Measurements from ENCODE around the gene MTX1. TPM values are rescaled to one million over a fixed set of nuclear protein-coding genes. Genes with fewer than 3 reads are reported as not detected.

Gene MTX1
- polyA plus RNA-seq, 1 of the 3 experiments (the other 2 are of a cell fraction): 79.1 TPM

- peaks cover 0 to 29% of the 10 kb centered on the region in 2 experiments; a peak in 3 of 4 replicates for H3K4me1 ChIP-seq (ENCODE audit: control insufficient read depth in 1 of 2, insufficient read depth in 2 of 2, low read depth in 1 of 2, low read length in 1 of 2)
- H3K4me2 ChIP-seq: peak overlapping the region; percentile 99
- peak; percentile 83 for DNase-seq
- peaks cover 27% of the 10 kb centered on the region for H3F3A ChIP-seq (replicated peaks; ENCODE audit: insufficient read depth)
- no peaks in the 10 kb centered on the region for H4K20me1 ChIP-seq (ENCODE audit: insufficient read depth)
- ChIA-PET CTCF (interaction anchor here (0.5 to 5.1 kb wide), 31 partner anchors 9 to 698 kb away, joined by 3 to 80 read pairs (median 5); partner anchors contain the start of genes ASH1L, ENTREP3, HCN3 and KRTCAP2), POLR2A (interaction anchor here (0.6 to 3.4 kb wide), 6 partner anchors 11 to 66 kb away, joined by 3 to 25 read pairs (median 6); partner anchors contain the start of genes CLK2 and ENTREP3)
- peak overlapping the region; percentile 65 to 98 for H3K4me3 ChIP-seq (ENCODE audit: low read depth in 2 of 2, low read length in 1 of 2)
- peak overlapping the region; percentile 100 for H3K9ac ChIP-seq
- peaks cover 29% of the 10 kb centered on the region for H3K79me2 ChIP-seq (ENCODE audit: insufficient read depth)
- no peaks in the 10 kb centered on the region for H3K27me3 ChIP-seq (ENCODE audit: insufficient read depth)
- TF ChIP-seq SMC3 (IDR thresholded peaks at IDR 0.05; ENCODE audit: low read depth, low read length) (peak; percentile 89), RAD21 (IDR thresholded peaks at IDR 0.05; ENCODE audit: low read length) (peak; percentile 72), POLR2AphosphoS5 (IDR thresholded peaks at IDR 0.05; ENCODE audit: low read depth, low read length) (0 out of 2 replicates have a peak, but pooled peaks have one; percentile 14), CTCF (IDR thresholded peaks at IDR 0.05) (peak; percentile 88), MXI1 (IDR thresholded peaks at IDR 0.05; ENCODE audit: low read depth, low read length) (peak; percentile 44; the same call in 1 of the 2 replicates), SIN3A (IDR thresholded peaks at IDR 0.05; ENCODE audit: borderline replicate concordance, low read depth, low read length) (peak; percentile 59; the same call in 1 of the 2 replicates), RFX5 (IDR thresholded peaks at IDR 0.05; ENCODE audit: low read length) (no peak), GATA2 (CRISPR knock-in tag; IDR thresholded peaks at IDR 0.05) (no peak)
- peak overlapping the region; percentile 93 to 98 for H3K27ac ChIP-seq (ENCODE audit: low read depth in 2 of 2, low read length in 1 of 2)
- peaks cover 9 to 28% of the 10 kb centered on the region in 2 experiments for H3K36me3 ChIP-seq (replicated peaks in 1 of 2; ENCODE audit: control insufficient read depth in 1 of 2, insufficient read depth in 2 of 2, low read length in 1 of 2)
- peak overlapping the region; percentile 52; the same call in 1 of the 2 replicates for H2AFZ ChIP-seq (ENCODE audit: low read depth)
- no peaks in the 10 kb centered on the region for H3K9me2 ChIP-seq
- H3K9me3 ChIP-seq: no peaks in the 10 kb centered on the region
- 7% methylated on average over 11 of the region's 13 CpGs for WGBS (ENCODE audit: low lambda C conversion rate)
Measured at GRCh38 chr1:155206891-155207805, 1.3 kb upstream of the MTX1 start.

GRCh38 chr1:155207806-155208540 is 522 bp upstream of the MTX1 start, which contains the start of gene THBS3:
TSS of gene THBS3 (minus strand) at chr1:155207897. CDS start at chr1:155207876, 21 bp downstream.
- Histone ChIP-seq H3K27me3 (ENCODE audit: insufficient read depth) (no peaks in the 10 kb centered on the region), H3K79me2 (ENCODE audit: insufficient read depth) (peaks cover 29% of the 10 kb centered on the region), H3K36me3 (replicated peaks in 1 of 2; ENCODE audit: control insufficient read depth in 1 of 2, insufficient read depth in 2 of 2, low read length in 1 of 2) (peaks cover 9 to 22% of the 10 kb centered on the region in 2 experiments), H3K4me1 (ENCODE audit: control insufficient read depth in 1 of 2, insufficient read depth in 2 of 2, low read depth in 1 of 2, low read length in 1 of 2) (peaks cover 0 to 29% of the 10 kb centered on the region in 2 experiments; a peak in 3 of 4 replicates), H3K4me3 (ENCODE audit: low read depth in 2 of 2, low read length in 1 of 2) (peak within 1 kb of the TSS; percentile 65 to 98), H3K9me3 (no peaks in the 10 kb centered on the region), H3K27ac (ENCODE audit: low read depth in 2 of 2, low read length in 1 of 2) (peak within 1 kb of the TSS; percentile 93 to 98), H2AFZ (ENCODE audit: low read depth) (peak within 1 kb of the TSS; percentile 52; the same call in 1 of the 2 replicates), H3K4me2 (peak within 1 kb of the TSS; percentile 99), H3K9me2 (no peaks in the 10 kb centered on the region), H3F3A (replicated peaks; ENCODE audit: insufficient read depth) (peaks cover 27% of the 10 kb centered on the region), H4K20me1 (ENCODE audit: insufficient read depth) (no peaks in the 10 kb centered on the region), H3K9ac (peak within 1 kb of the TSS; percentile 100)
- ChIA-PET CTCF (interaction anchor here (0.7 to 5.1 kb wide), 17 partner anchors 11 to 384 kb away, joined by 3 to 80 read pairs (median 7); partner anchors contain the start of genes ASH1L, HCN3, KRTCAP2 and RUSC1), POLR2A (interaction anchor here (0.6 to 3.4 kb wide), 6 partner anchors 11 to 65 kb away, joined by 3 to 25 read pairs (median 6); partner anchors contain the start of genes CLK2 and ENTREP3)
- DNase-seq: peak; percentile 73
- WGBS (ENCODE audit: low lambda C conversion rate): 11% methylated on average over 16 of the region's 17 CpGs
- TF ChIP-seq ZBTB33 (IDR thresholded peaks at IDR 0.05; ENCODE audit: borderline replicate concordance, low read depth) (no peak), IRF3 (IDR thresholded peaks at IDR 0.05; ENCODE audit: low read depth, low read length) (no peak), POLR2AphosphoS5 (IDR thresholded peaks at IDR 0.05; ENCODE audit: low read depth, low read length) (0 out of 2 replicates have a peak, but pooled peaks have one; percentile 26), ELF1 (IDR thresholded peaks at IDR 0.05) (no peak), FOSL2 (IDR thresholded peaks at IDR 0.05; ENCODE audit: borderline replicate concordance, low read depth) (no peak), RCOR1 (IDR thresholded peaks at IDR 0.05; ENCODE audit: low read length) (no peak), RXRA (IDR thresholded peaks at IDR 0.05; ENCODE audit: borderline replicate concordance, low read depth) (no peak), EP300 (IDR thresholded peaks at IDR 0.05; ENCODE audit: borderline replicate concordance in 1 of 2, low read depth in 1 of 2, low read length in 1 of 2) (no peak), RAD21 (IDR thresholded peaks at IDR 0.05; ENCODE audit: low read length) (no peak), PBX3 (IDR thresholded peaks at IDR 0.05) (peak; percentile 88), GABPA (IDR thresholded peaks at IDR 0.05; ENCODE audit: low read depth) (no peak)

All from SK-N-SH (cell line).